Ectodermal cell (in vitro differentiated cells): ENCODE results near the gene KL.

ENCODE experiments used
- H3K27ac ChIP-seq: 2 replicates; pipeline ENCODE4 v1.7.0; 2013; ENCODE audit warnings: mild to moderate bottlenecking, low read depth, low read length; ENCODE audit not compliant: insufficient read depth, poor library complexity, severe bottlenecking
- H3K27me3 ChIP-seq: 2 replicates; pipeline ENCODE4 v1.7.0; 2013; ENCODE audit warnings: mild to moderate bottlenecking, low read length; ENCODE audit not compliant: insufficient read depth, control insufficient read depth, poor library complexity, severe bottlenecking
- H3K36me3 ChIP-seq: one replicate; pipeline ENCODE4 v1.7.0; 2013; ENCODE audit warnings: low read length; ENCODE audit not compliant: control insufficient read depth, insufficient read depth
- H3K4me1 ChIP-seq: one replicate; pipeline ENCODE4 v1.7.0; 2013; ENCODE audit warnings: low read length; ENCODE audit not compliant: control insufficient read depth, insufficient read depth
- H3K4me3 ChIP-seq: 2 replicates; pipeline ENCODE4 v1.7.0; 2013; ENCODE audit warnings: low read depth, low read length, control low read depth; ENCODE audit not compliant: insufficient read depth
- H3K9me3 ChIP-seq: 2 replicates; pipeline ENCODE4 v1.7.0; 2013; ENCODE audit warnings: mild to moderate bottlenecking, low read length, moderate library complexity; ENCODE audit not compliant: control insufficient read depth
- WGBS, 2 experiments: methylation state at CpG; one replicate each; pipeline ENCODE4 v1.1.7; 2013; ENCODE audit warnings: missing lambda C conversion rate in 2 of 2; 5-methylcytosine and 5-hydroxymethylcytosine counted together

KL gene

DNA sequence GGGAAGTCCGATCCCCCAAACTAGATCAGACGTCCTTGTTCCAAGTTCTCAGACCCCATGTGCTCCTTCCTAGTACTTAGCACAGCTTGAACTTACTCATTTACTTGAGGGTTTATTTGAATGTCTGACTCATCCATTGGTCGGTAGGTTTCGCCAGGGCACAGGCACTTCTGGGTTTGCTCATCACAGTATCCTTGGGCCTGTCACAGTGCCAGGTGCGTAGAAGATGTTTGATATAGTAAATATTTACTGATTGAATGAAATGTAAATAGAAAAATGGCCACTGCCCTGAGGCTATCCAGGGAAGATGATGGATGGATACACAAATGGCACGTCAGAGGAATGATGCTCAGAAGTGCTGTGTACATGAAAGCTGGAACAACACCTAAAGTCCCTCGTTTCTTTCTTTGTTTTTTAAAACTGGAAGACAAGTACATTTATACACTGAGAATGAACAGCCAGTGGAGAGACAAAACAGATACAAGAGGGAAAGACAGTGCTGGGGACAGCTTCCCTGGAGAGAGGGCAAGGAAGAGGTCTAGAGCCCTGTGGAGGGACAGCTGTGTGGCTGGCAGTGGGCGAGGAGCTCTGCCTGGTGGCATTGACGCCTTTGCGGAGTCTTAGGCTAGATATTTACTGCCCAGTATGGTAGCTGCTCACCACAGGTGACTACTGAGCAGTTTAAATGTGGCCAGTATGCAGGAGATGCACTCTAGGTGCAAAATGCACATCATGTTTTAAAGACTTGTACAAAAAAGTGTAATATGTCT lies 31.2 kb upstream of the KL start:
- Histone ChIP-seq H3K27me3 (no peaks in the 10 kb centered on the region), H3K4me1 (no peaks in the 10 kb centered on the region), H3K27ac (no peak overlapping the region), H3K9me3 (no peaks in the 10 kb centered on the region), H3K4me3 (no peak overlapping the region), H3K36me3 (no peaks in the 10 kb centered on the region)
- WGBS, 2 experiments: 93 to 94% methylated on average over 10 of the region's 10 CpGs

DNA sequence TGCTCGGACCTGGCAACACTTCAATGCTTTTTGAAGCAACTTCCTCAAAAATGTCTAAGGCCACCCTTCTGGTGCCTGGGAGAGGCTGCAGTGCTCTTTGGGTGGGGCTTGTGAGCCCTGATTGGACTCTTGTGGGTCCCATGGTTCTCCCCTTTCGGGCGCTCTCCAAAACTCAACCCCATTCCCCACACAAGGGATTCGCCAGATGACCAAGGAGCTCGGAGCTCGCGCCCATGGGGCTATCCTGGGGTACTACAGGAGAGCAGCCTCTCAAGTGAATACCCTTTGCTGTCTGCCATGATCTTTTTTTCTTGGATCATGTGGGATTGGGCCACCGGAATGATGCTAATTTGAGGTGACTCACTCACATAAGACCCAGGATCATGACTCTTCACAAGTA lies 29.7 kb upstream of the KL start:
- Histone ChIP-seq H3K36me3 (no peaks in the 10 kb centered on the region), H3K27me3 (no peaks in the 10 kb centered on the region), H3K9me3 (no peaks in the 10 kb centered on the region), H3K27ac (no peak overlapping the region), H3K4me1 (no peaks in the 10 kb centered on the region), H3K4me3 (no peak overlapping the region)
- 92 to 93% methylated on average over 8 of the region's 8 CpGs for WGBS, 2 experiments

DNA sequence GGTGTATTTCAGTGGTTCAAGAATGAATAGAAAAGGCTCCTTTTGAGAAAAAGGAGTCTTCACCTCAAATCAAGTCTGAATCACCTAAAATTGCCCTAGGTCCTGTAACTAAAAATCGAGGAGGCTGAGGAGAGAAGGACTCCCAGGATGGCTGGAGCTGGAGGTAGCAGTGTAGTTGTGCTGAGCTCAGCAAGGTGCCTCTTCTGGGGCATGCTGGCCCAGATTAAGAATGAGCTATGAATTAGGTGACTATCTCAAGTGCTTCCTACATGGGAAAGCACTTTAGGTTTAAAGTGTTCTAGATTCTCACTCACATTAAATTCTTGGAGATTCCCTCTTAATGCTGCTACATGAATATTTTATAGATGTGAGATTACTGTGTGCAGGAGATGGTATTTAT lies 28.8 kb upstream of the KL start:
- 84 to 92% methylated on average over 1 of the region's 1 CpG for WGBS, 2 experiments
- no peaks in the 10 kb centered on the region for H3K36me3 ChIP-seq
- no peaks in the 10 kb centered on the region for H3K4me1 ChIP-seq

GRCh38 chr13:32988608-32989289 lies 27.5 kb upstream of the KL start:
- Histone ChIP-seq H3K27me3 (no peaks in the 10 kb centered on the region), H3K4me3 (no peak overlapping the region), H3K36me3 (no peaks in the 10 kb centered on the region), H3K4me1 (no peaks in the 10 kb centered on the region), H3K27ac (no peak overlapping the region), H3K9me3 (no peaks in the 10 kb centered on the region)
- 90 to 91% methylated on average over 7 of the region's 8 CpGs for WGBS, 2 experiments

More for the DNA sequence above, 28.8 kb upstream of the KL start:
- Histone ChIP-seq H3K27me3 (no peaks in the 10 kb centered on the region), H3K9me3 (no peaks in the 10 kb centered on the region), H3K4me3 (no peak overlapping the region), H3K27ac (no peak overlapping the region)

- no peak overlapping the region for H3K27ac ChIP-seq
- no peaks in the 10 kb centered on the region for H3K4me1 ChIP-seq
- H3K9me3 ChIP-seq: no peaks in the 10 kb centered on the region
- no peak overlapping the region for H3K4me3 ChIP-seq
- no peaks in the 10 kb centered on the region for H3K27me3 ChIP-seq
- no peaks in the 10 kb centered on the region for H3K36me3 ChIP-seq
- 87 to 92% methylated on average over 3 of the region's 3 CpGs for whole genome bisulfite sequencing, 2 experiments
Observed at GRCh38 chr13:32989290-32989667, 26.9 kb upstream of the KL start.

DNA sequence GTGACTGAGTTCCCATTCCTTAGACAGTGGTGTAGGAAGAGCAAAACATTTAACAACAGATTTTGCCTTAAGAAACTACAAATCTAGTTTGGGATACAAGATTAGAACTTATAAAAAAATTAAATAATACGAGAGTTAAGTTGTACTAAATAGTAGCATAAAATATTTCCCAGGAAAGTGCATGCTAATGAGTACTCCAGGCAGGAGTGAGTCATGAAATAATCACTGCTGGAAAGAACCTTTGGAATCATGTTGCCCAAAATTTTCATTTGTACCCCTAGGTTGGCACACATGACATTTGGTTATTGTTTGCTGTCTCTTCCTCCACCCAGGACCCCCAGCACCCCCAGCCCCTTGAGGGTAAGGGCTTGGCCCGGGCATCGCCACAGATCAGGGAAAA lies 26.3 kb upstream of the KL start:
- no peaks in the 10 kb centered on the region for H3K36me3 ChIP-seq
- no peaks in the 10 kb centered on the region for H3K27me3 ChIP-seq
- no peaks in the 10 kb centered on the region for H3K9me3 ChIP-seq
- H3K4me3 ChIP-seq: no peak overlapping the region
- no peaks in the 10 kb centered on the region for H3K4me1 ChIP-seq
- 86 to 93% methylated on average over 2 to 3 of the region's 3 CpGs for WGBS, 2 experiments
- no peak overlapping the region for H3K27ac ChIP-seq

DNA sequence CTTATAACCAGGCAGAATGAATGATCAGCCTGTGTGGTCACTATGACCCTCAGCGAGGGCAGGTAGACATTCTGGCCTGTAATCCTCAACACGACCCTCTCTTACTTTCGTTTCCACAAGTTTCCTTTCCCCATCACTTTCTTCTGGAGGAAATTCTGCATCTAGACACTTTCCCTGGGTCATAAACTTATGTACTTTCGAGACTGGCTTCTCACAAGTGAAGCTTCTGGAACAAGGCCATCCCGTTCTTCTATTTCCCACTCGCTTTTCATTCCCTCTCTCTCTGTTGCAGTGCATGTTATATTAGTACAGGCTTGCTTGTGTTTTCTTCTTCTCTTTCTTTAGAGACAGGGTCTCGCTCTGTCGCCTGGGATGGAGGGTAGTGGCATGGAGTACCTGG lies 23.1 kb upstream of the KL start:
- H3K4me1 ChIP-seq: no peaks in the 10 kb centered on the region
- WGBS, 2 experiments: 92 to 98% methylated on average over 6 to 8 of the region's 8 CpGs
- no peak overlapping the region for H3K4me3 ChIP-seq
- H3K36me3 ChIP-seq: no peaks in the 10 kb centered on the region
- H3K27ac ChIP-seq: no peak overlapping the region
- no peaks in the 10 kb centered on the region for H3K9me3 ChIP-seq
- H3K27me3 ChIP-seq: no peaks in the 10 kb centered on the region

DNA sequence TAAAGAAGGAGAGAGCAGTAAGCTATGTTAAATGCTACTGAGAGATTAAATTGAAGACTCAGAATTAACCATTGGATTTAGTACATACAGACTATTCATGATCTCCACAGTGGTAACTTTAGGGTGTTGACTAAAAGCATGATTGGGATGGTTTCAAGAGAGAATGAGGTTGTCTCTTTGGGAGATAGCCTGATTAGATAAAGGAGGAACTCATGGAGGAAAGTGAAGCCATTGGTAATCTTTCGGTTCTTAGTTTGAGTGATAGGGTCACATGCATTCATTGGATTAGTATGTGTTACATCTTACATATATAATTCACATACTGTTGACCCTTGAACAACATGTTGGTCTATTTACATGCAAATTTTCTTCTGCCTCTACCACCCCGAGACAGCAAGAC lies 18.8 kb upstream of the KL start:
- H3K27me3 ChIP-seq: no peaks in the 10 kb centered on the region
- 81 to 92% methylated on average over 1 of the region's 2 CpGs for WGBS, 2 experiments
- H3K27ac ChIP-seq: no peak overlapping the region
- no peaks in the 10 kb centered on the region for H3K36me3 ChIP-seq
- H3K4me3 ChIP-seq: no peak overlapping the region
- H3K4me1 ChIP-seq: no peaks in the 10 kb centered on the region
- no peaks in the 10 kb centered on the region for H3K9me3 ChIP-seq

GRCh38 chr13:32998966-32999365 lies 17.3 kb upstream of the KL start:
- Histone ChIP-seq H3K27ac (no peak overlapping the region), H3K36me3 (no peaks in the 10 kb centered on the region), H3K27me3 (no peaks in the 10 kb centered on the region), H3K9me3 (no peaks in the 10 kb centered on the region), H3K4me1 (no peaks in the 10 kb centered on the region), H3K4me3 (no peak overlapping the region)
- WGBS, 2 experiments: 95 to 97% methylated on average over 5 of the region's 5 CpGs

- no peak overlapping the region for H3K27ac ChIP-seq
- H3K36me3 ChIP-seq: no peaks in the 10 kb centered on the region
- H3K27me3 ChIP-seq: no peaks in the 10 kb centered on the region
- H3K4me3 ChIP-seq: no peak overlapping the region
- H3K9me3 ChIP-seq: no peaks in the 10 kb centered on the region
- no peaks in the 10 kb centered on the region for H3K4me1 ChIP-seq
- 93 to 96% methylated on average over 1 of the region's 1 CpG for WGBS, 2 experiments
Observed at GRCh38 chr13:33000365-33000764, 15.9 kb upstream of the KL start.
